ENCODE results near the gene DARS2.

The DARS2 gene

DNA sequence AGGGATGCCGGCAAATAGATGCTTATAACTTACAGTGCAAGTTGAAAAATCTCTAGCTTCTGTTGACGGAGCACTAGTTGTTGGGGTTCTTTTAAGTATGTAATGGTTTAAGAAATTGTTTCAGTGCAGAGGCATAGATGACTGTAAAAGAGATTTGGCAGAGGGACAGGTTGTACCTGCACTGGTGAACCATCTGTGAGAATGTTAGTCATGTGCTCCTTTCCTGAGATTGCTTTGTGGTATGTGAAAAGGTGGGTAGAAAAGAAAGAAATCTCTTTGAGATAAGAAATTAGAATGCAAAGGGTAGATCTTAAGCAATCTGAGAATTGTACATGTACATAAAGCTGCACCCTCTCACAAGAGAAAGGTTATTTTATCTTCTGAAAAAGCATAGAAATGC lies 63.2 kb downstream of the DARS2 start:
- no peak for DNase-seq (ENCODE audit: low read depth)

DNA sequence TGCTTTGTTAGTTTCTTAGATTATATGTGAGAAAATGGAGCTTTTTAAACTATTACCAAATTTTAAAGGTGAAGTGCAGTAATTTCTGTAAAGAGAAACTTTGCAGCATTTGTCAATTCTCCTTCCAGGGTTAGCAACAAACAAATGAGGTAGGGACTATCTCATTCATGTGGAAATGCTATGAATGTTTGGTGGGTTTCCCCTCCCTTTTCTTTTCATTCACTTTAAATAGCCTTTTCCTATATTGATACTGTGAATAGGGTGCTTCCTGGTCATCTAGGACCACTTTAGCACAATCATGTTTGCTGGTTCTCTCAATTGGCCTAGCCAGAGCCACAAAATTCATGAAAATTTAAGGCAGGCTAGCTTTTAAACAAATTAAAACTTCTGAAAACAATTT lies 64.3 kb downstream of the DARS2 start:
- DNase-seq (ENCODE audit: low read depth), result no peak

DNA sequence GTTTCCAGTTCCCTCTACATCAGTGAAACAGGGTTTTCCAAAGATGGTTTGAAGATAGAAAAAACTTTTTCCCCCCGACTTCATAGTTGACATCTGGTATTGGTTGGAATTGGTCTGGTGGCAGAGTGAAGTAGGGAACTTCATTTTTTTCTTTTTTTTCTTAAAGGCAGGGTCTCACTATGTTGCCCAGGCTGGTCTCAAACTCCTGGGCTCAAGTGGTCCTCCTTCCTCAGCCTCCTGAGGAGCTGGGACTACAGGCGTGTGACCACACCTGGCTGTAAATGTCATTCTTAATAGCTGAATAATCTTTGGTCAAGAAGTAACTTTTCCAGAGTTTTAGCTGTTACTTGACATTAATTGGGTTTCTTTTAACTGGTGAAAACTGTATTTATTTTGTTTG lies 65.4 kb downstream of the DARS2 start:
- DNase-seq (ENCODE audit: low read depth), result no peak

DNA sequence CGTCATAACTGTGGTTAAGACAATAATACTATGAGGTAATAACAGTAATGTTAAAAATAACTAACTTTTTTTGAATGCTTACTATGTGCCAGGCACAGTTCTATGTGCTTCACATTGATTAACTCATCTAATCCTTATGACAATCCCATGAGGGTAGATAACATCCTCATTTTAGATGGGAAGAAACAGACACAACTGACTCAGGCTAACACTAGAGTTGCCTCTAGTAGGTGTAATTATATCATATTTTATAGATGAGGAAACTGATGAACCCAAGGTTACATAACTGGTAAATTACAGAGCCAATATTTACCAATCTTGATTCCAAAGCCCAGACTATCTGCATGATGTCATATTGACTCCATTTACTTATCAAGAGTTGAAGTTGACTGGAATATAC lies 69.1 kb downstream of the DARS2 start:
- DNase-seq (ENCODE audit: low read depth), result no peak

DNA sequence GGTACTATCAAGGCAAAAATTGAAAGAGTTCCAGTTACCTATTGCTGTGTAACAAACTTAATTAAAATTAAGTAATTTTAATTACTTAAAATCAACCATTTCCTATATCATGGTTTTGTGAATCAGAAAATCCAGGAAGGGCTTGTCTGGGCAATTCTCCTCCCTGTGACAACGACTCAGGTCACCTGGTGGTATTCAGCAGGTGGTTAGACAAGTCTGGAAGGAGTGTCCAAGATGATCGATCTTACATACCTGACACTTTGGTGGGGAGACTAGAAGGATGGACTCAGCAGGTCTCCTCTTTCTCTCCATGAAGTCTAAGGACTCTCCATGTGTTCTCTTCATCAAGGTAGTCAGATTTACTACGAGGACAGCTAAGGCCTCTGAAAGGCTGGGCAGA lies 69.7 kb downstream of the DARS2 start:
- no peak for DNase-seq (ENCODE audit: low read depth)

DNA sequence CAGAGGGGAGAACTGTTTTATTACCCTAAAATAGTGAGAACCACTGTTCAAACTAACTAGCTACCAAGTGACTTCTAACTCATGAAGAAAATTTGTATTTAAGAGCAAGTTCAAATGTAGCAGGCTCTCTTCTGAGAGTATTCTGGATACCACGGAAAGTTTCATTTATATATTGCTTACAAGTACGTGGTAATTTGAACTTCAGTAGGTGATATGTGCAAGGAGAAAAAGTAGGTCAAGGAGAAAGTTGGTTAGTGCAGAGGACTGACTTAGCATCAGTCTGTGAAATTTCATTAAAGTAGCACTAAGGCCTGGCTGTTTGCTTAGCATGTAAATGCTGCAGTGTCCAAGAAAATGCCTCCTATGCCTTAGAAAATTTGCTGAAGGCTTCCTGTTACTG lies 76.0 kb downstream of the DARS2 start:
- DNase-seq (ENCODE audit: low read depth), result no peak

DNA sequence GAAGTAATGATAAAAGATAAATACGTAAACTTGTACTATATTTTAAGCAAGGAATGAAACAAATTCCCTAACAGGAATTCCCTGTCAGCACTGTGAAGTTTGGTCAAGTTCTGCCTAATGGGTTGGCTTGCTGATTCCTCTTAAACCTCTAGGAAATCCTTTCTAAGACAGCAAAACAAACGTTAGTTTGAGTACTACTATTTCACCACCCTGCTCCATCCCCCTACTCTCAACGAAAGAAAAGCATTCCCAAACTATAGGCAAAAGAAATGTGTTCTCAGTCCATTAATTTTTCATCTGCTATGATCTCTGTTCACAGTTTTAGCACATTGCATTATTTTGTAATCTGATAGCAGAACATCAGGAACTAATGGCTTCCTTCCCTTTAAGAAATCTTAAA lies 76.5 kb downstream of the DARS2 start:
- no peak for DNase-seq (ENCODE audit: low read depth)

DNA sequence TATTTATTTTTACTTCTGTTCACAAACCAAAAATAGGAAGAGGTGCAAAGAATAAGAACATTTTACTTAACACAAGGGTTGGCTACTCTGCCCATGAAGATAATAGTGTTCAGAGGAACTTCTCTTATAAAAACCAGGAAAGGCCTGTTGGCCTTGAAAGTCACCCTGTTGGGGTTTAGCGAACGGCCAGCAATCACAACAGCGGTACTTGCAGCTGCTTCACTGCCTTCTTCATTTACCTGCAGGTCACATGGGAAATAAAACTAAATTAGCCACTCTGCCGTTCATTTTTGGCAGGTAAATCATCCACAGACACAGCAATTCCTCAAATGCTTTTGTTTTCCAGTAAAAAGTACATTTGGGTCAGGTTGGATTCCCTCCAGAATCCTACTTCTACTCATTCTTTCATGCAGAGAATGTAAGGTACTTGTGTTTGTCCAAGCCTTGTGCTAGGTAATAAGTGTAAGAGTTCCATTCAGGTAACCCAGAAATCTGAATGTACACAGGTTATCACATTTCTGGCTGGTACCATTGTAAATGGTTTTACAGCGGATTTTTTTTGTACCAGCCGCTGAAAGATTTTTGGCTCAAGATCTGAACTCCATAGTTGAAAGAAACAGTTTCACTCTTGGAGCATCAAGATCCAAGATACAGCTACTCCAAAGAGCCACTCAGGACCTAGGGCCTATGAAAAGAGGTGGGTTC lies 79.5 kb downstream of the DARS2 start:
- DNase-seq (ENCODE audit: low read depth), result no peak
